Right cardiac atrium (tissue), 5 donors: ENCODE results near the gene REN. TPM values are rescaled to one million over a fixed set of nuclear protein-coding genes. Genes with fewer than 3 reads are reported as not detected.

Experiments
- ATAC-seq, 2 donors: fragments of 200-7000 bp; cut with Tn5 transposase; one replicate each; pipeline versions ENCODE4 v1.8.0 to v1.9.1; 2020; ENCODE audit warnings: moderate library complexity in 2 of 2, mild to moderate bottlenecking in 1 of 2
- DNase-seq, 3 donors: peaks; one replicate each; pipeline ENCODE4 v3.0.0-alpha.2; 2020
- H3K27ac ChIP-seq: one replicate; pipeline ENCODE4 v1.5.1; 2013; ENCODE audit warnings: mild to moderate bottlenecking, low read length, control low read depth, moderate library complexity
- H3K27me3 ChIP-seq: one replicate; pipeline ENCODE4 v1.6.1; 2013; ENCODE audit not compliant: control insufficient read depth, insufficient read depth
- H3K4me1 ChIP-seq: one replicate; pipeline ENCODE4 v1.6.1; 2013; ENCODE audit warnings: low read length; ENCODE audit not compliant: control insufficient read depth, insufficient read depth
- H3K4me3 ChIP-seq: one replicate; pipeline ENCODE4 v1.5.1; 2013; ENCODE audit warnings: low read length, control low read depth
- H3K9me3 ChIP-seq: one replicate; pipeline ENCODE4 v1.6.1; 2013; ENCODE audit warnings: low read length; ENCODE audit not compliant: control insufficient read depth
- WGBS: extraction: QIAGEN DNeasy Blood & Tissue Kit; methylation state at CpG from one replicate; pipeline ENCODE4 v1.1.7; 2013; 5-methylcytosine and 5-hydroxymethylcytosine counted together
- intact Hi-C, 4 donors: fragments of 100-400 bp; cut with DNase I; formaldehyde crosslinking; loops; one replicate each; pipeline versions ENCODE4 v1.11.0 to v1.14.0; 2022 to 2023
- polyA plus RNA-seq: library from polyadenylated mRNA; stranded (reverse); fragments of 200-250 nt; gene quantifications from one replicate; pipeline ENCODE4 v1.2.3, GENCODE V29; 2013
- total RNA-seq, 4 donors: library from RNA; stranded (reverse); fragmentation: NEBNext Ultra II Directional; extraction: Animal tissue kit (Norgen Biotek cat#: 25700); gene quantifications; one replicate each; pipeline ENCODE4 v1.2.1, GENCODE V29; 2021
- donor health status: healthy with polysubstance abuse.
- donor health status: DM: no; HTN: yes; CAD: no.
- donor health status: DM: no; HTN: no; CAD: no.
- donor health status: DM: no; HTN: yes; CAD: no; lungs with severe emphysema.
- donor health status: DM: yes; HTN: yes; CAD: no.

REN gene
- total and polyA plus RNA-seq, 5 donors = 0.51 to 2.9 (median 0.95) TPM; not detected in 1

DNA sequence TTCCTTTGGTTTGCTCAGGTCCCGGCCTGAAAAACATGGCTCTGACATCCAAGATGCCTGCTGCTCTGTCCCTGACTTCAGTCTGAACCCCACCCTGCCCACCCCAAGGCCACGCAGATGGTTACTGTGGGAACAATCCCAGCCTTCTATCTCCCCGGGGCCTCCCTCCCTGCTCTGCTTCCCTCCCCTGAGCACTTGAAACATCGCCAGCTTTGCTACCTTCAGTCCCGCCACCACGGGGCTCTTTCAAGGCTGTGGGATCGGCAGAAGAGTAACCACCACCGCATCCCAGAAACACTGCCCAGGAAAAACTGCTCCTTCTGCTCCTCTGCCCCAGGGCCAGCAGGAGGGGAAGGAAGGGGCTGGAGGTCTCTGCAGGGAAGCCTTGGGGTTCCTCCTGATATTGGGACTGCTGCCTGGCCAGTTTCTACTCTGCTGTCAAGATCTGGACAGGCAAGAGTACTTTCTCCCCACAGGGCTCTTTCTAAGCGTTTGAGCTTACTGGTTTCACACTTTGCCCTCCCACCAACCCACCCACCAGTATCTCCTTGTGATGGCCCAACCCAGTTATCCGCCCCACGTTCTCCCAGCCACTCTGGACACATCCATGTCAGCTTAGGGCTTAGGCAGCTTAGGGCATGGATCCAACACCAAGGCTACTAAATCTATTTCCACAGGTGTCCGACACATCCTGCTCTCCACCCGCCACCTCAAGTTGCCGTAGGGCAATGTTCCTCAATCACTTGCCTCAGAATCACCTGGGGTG, 22.7 kb downstream of the REN start:
- Histone ChIP-seq H3K27me3 (no peaks in the 10 kb centered on the region), H3K4me1 (no peaks in the 10 kb centered on the region), H3K4me3 (no peak overlapping the region), H3K27ac (no peak overlapping the region), H3K9me3 (no peaks in the 10 kb centered on the region)
- intact Hi-C loops = no loop called here
- WGBS = 78% methylated on average over 14 of the region's 14 CpGs
- DNase-seq (no peak), ATAC-seq (no peak)

DNA sequence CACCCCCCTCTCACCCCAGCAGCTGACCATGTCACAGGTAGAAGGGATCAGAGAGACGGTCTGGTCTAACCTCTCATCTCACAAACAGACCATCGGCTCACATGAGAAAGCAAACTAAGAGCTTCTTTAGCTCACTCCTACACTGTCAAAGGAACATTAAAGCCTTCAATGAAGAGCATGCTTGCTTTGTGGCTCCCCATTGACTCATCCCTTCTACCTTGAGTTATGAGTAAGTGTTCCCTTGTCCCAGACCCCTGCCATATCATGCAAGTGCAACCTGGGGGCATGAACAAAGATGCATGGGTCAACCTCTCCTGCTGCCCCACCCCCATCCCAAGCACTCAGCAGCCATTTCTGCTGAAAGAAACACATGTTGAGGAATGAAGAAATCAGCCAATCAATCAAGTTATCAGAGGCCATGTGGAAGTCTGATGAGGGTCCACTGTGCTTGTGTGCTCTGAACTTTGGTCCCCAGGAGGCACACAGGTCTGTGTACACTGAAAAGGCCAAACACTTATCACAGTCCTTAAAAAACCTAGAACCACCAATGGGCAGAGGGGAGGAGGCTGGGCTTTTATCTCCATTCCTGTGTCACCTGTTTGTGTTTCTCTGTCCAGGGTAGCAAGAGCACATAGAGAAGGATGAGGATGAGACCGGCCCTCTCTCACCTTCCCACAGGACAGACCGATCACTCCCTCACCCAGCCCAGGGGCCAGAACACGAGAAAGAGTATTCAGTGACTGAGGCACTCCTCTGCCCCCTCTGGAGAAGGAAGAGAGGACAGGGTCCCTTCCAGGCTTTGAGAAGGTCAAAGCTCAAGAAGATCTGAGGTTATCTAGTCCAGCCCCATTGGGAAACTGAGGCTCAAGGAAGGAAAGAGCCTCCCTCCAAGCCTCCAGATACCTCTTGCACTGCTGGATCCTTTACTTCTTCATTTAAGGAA, 23.8 kb downstream of the REN start:
- Histone ChIP-seq H3K27me3 (no peaks in the 10 kb centered on the region), H3K4me3 (no peak overlapping the region), H3K4me1 (no peaks in the 10 kb centered on the region), H3K27ac (no peak overlapping the region), H3K9me3 (no peaks in the 10 kb centered on the region)
- intact Hi-C loops = no loop called here
- 94% methylated on average over 5 of the region's 5 CpGs for WGBS
- DNase-seq = no peak
- ATAC-seq = no peak

DNA sequence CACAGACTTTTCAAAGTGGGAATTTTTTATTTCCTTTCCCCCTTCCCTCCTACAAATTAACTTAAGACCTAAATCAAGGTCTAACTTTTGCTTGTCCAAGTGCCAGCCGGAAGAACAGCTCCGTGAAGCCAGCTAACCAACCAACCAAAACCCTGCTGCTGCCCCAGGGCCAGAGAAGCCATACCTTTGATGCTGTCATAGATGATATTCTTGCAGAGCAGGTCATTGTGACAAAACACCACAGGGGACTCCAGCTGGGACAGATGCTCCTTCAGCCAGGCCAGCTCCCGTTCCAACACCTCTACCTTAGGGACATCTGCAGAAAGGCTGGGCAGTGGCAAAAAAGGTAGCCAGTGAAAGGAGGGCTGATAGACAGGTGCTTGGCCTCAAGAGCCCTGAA, 25.0 kb downstream of the REN start:
- Histone ChIP-seq H3K4me3 (no peak overlapping the region), H3K4me1 (no peaks in the 10 kb centered on the region), H3K9me3 (no peaks in the 10 kb centered on the region), H3K27ac (no peak overlapping the region), H3K27me3 (no peaks in the 10 kb centered on the region)
- intact Hi-C loops = no loop called here
- WGBS = 96% methylated on average over 3 of the region's 3 CpGs
- no peak for ATAC-seq
- DNase-seq = no peak

DNA sequence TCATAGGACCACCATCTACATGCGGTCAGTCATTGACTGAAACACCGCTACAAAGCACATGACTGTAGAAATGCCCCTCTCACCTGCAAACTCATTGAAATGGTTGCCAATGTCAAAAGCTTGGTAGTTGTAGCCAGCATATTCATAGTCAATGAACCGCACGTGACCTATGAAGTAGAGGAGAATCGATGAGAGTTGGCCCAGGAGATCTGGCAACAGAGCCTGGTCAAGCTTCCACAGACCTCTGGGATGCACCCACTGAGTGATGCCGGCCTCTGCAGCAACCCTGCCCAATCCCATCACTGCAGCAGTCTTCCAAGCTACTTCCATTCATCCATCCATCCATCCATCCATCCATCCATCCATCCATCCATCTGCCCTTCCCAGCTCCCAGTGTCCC, 26.2 kb downstream of the REN start:
- Histone ChIP-seq H3K4me3 (no peak overlapping the region), H3K9me3 (no peaks in the 10 kb centered on the region), H3K4me1 (no peaks in the 10 kb centered on the region), H3K27ac (no peak overlapping the region), H3K27me3 (no peaks in the 10 kb centered on the region)
- WGBS = 99% methylated on average over 6 of the region's 6 CpGs
- no peak for DNase-seq
- no peak for ATAC-seq
- intact Hi-C loops = no loop called here

DNA sequence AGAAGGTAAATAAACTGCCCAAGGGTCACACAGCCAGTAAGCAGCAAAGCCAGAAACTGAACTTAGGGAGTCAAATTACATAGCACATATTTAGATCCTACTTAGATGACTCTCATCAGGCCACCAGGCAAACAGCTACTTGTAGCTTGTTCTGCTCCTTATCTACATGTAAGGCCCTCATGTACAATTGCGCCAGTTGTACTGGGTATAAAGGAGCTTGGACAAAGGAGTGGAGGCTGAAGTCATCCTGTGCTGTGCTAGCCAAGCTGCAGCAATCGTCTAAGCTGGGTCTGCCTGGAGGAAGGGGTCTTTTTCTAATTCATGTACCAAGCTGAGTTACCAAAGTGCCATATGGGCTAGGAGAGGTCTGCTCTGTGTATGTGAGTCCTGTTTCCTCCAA, 27.0 kb downstream of the REN start:
- DNase-seq (no peak), ATAC-seq (no peak)
- Histone ChIP-seq H3K9me3 (no peaks in the 10 kb centered on the region), H3K4me3 (no peak overlapping the region), H3K27me3 (no peaks in the 10 kb centered on the region), H3K4me1 (no peaks in the 10 kb centered on the region), H3K27ac (no peak overlapping the region)
- intact Hi-C loops = no loop called here
- WGBS = 83% methylated on average over 2 of the region's 2 CpGs

DNA sequence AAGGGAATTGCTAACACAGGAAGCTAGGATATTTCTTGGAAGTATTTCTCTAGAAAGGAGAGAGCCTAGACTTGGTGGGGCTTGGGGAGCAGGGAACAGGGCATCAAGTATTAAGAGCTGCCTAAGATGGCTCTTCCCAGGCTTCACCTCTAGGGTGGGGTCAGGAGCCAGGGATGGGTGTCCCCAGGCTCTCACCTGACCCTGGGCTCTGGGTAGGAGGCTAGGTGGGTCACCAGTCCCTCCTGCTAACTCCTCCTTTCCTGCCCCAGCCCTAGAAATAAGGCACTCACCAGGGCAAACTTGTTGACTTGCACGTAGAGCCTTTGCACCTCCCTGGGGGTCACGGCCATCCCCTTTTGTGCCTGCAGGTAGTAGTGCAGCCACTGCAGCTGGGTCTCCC, 29.3 kb downstream of the REN start:
- Histone ChIP-seq H3K27ac (no peak overlapping the region), H3K9me3 (no peaks in the 10 kb centered on the region), H3K4me1 (no peaks in the 10 kb centered on the region), H3K4me3 (no peak overlapping the region), H3K27me3 (no peaks in the 10 kb centered on the region)
- 80% methylated on average over 2 of the region's 2 CpGs for WGBS
- ATAC-seq (no peak), DNase-seq (no peak)
- intact Hi-C loops = no loop called here

DNA sequence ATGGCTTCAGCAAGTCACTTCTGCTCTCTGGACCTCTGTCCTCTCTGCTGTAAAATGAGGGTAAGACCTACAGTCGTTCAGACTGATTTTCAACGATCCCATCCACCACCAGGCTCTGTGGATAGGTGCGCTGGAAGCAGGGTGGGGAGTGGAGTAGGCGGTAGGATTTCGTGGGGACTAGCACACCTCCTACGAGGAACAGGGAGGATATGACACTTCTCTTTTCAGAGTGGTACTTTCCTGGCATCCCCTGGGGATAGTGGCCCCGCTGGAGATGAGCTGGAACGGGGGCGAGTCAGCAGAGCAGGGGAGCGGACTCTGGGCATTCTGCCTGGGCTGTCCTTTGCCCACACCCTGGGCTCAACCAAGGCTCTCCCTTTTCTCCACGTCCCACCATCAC, 32.0 kb downstream of the REN start:
- DNase-seq (no peak), ATAC-seq (no peak)
- no peaks in the 10 kb centered on the region for H3K9me3 ChIP-seq
- intact Hi-C loops = no loop called here
- H3K4me3 ChIP-seq = no peak overlapping the region
- H3K27me3 ChIP-seq = no peaks in the 10 kb centered on the region
- WGBS = 78% methylated on average over 11 of the region's 11 CpGs
- no peaks in the 10 kb centered on the region for H3K4me1 ChIP-seq
- no peak overlapping the region for H3K27ac ChIP-seq

DNA sequence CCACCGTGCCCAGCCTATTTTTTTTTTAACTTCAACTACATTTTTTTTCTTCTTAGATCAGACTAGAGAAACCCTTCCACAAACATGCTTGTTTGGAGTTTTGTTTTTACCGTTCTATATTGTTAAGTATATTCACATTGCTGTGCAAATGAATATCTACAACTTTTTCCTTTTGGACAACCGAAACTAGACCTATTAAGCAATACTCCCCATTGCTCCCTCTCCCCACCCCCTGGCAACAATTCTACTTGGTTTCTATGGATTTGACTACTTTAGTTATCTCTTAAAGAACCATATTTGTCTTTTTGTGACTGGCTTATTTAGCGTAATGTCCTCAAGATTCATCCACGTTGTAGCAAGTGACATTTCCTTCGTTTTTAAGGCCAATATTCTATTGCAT, 33.4 kb downstream of the REN start:
- H3K4me3 ChIP-seq = no peak overlapping the region
- ATAC-seq (no peak), DNase-seq (no peak)
- no peaks in the 10 kb centered on the region for H3K9me3 ChIP-seq
- H3K27ac ChIP-seq = no peak overlapping the region
- intact Hi-C loops = no loop called here
- no peaks in the 10 kb centered on the region for H3K4me1 ChIP-seq
- WGBS = 73% methylated on average over 6 of the region's 6 CpGs
- no peaks in the 10 kb centered on the region for H3K27me3 ChIP-seq

DNA sequence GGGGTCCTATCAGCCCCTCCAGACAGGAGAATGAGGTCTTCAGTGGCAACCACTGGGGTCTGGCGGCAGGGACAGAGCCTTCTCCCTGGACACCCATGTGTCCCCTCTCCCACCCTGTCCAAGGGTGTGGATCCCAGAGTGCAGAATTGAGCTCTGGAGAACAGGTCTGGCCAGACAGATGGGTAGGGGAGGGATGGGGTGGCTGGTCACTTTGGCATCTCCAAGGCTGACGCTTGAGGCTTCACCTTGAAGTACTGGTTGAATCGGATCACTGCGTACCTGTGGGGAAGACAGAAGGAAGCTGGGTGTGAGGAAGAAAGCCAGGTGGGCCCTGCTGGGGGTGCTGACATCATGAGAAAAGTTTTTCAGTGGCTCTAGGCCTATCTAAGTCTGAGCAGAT, 34.2 kb downstream of the REN start:
- peaks cover 1% of the 10 kb centered on the region for H3K4me1 ChIP-seq
- H3K4me3 ChIP-seq = no peak overlapping the region
- no peaks in the 10 kb centered on the region for H3K9me3 ChIP-seq
- ATAC-seq (no peak), DNase-seq (no peak)
- H3K27ac ChIP-seq = no peak overlapping the region
- H3K27me3 ChIP-seq = no peaks in the 10 kb centered on the region
- intact Hi-C loops = no loop called here
- WGBS = 90% methylated on average over 4 of the region's 4 CpGs

DNA sequence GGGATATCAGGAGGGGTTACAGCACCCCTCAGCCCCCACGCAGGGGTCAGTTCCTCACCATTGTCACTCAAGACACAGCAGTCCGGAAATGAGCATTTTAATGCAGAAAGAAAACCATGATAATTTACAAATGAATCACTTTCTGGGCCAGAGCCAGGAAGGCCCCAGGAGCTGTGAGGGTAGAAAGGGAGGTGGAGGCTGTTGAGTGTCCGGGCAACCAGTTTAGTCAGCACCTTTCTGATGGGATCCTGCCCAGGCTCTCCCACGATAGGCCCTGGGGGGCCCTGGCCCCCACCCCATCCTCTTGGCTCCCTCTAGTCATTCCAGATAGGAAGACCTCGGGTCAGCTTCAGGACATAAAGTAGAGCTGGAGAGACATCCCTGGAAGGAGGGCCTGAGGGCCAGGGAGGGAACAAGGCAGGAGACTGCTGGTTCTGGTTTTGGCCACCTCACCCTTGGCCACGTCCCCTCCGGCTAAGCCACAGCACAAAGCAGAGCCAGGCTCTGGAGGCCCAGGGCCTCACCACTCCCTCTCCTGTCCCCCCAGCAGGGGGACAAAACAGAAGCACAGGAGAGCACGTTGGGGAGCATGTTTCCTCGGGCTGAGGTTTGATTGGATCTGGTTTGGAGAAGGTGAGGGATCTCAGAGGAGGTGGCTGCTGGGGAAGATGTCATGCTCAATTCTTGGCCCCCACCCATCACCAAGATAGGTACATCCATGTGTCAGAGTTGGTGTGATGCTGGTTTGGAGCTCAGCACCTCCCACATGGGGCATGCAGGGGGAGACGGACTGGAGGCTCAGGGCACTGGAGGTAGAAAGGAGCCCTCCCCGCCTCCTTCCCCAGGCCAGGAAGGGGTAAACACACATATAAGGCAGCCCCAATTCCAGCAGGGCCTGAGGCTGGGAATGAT, 34.9 kb downstream of the REN start:
- intact Hi-C loops = no loop called here
- no peaks in the 10 kb centered on the region for H3K27me3 ChIP-seq
- H3K9me3 ChIP-seq = no peaks in the 10 kb centered on the region
- ATAC-seq (peak in 1 of 2 donors; percentile 22), DNase-seq (peak in 2 of 3 donors; percentile 50 to 73)
- WGBS = 48% methylated on average over 11 of the region's 11 CpGs
- H3K4me3 ChIP-seq = no peak overlapping the region
- H3K27ac ChIP-seq = no peak overlapping the region
- H3K4me1 ChIP-seq = peaks cover 4% of the 10 kb centered on the region
